SK-N-MC (cell line): Measurements from ENCODE around the gene ASTN2.

ENCODE experiments used
- EZH2 ChIP-seq: fragments of 200-600 bp; sonication (generic); IDR thresholded peaks from one replicate; pipeline ENCODE4 v1.6.1; 2017; ENCODE audit warnings: antibody characterized with exemption
- POLR2AphosphoS5 ChIP-seq: IDR thresholded peaks from 2 replicates; pipeline ENCODE4 v1.6.1; 2012; ENCODE audit warnings: mild to moderate bottlenecking, low read depth, low read length, borderline replicate concordance

- no peak for TF ChIP-seq EZH2
- no peak for TF ChIP-seq POLR2AphosphoS5
These were observed 526.8 kb downstream of the ASTN2 start for GRCh38 chr9:116888066-116888465.
